Ishikawa (cell line): Measurements from ENCODE around the gene MMS22L.

Source experiments
- CEBPB ChIP-seq: IDR thresholded peaks from 2 replicates; pipeline ENCODE4 v1.6.1; 2012
- EP300 ChIP-seq: IDR thresholded peaks from 2 replicates; pipeline ENCODE4 v1.6.1; 2012; ENCODE audit warnings: borderline replicate concordance
- FOXM1 ChIP-seq: IDR thresholded peaks from 2 replicates; pipeline ENCODE4 v1.6.1; 2012; ENCODE audit warnings: low read depth, borderline replicate concordance
- RAD21 ChIP-seq: IDR thresholded peaks from 2 replicates; pipeline ENCODE4 v1.6.1; 2012; ENCODE audit warnings: low read depth
- TAF1 ChIP-seq: IDR thresholded peaks from 2 replicates; pipeline ENCODE4 v1.6.1; 2012; ENCODE audit warnings: low read depth, mild to moderate bottlenecking
- TCF12 ChIP-seq: IDR thresholded peaks from 2 replicates; pipeline ENCODE4 v1.6.1; 2012; ENCODE audit warnings: low read depth
- YY1 ChIP-seq: IDR thresholded peaks from 2 replicates; pipeline ENCODE4 v1.6.1; 2012; ENCODE audit warnings: low read depth
- TF ChIP-seq, protein P1 (sequence below): IDR thresholded peaks from 2 replicates; pipeline ENCODE4 v1.6.1; 2012; ENCODE audit warnings: low read depth, mild to moderate bottlenecking
- TF ChIP-seq, protein P2 (sequence below): IDR thresholded peaks from 2 replicates; pipeline ENCODE4 v1.6.1; 2012

DNA sequence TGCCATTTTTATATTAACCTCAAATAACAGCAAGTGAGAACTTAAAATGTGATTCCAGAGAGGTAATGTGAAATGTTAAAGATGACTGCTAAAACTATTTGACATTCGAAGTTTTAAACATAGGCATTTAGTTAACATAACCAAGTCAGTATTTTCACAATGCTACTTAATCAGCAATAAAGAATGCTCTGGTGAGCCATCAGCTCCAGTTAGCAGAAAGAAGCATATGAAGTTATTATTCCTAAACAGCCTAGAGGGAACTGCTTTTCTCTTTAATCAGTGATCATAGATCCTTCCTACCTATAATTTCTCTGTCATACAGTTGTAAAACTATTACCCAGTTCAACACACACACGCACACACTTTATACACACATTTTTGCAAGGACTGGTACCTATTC is 60.1 kb downstream of the MMS22L start:
- TF ChIP-seq TAF1 (no peak), YY1 (no peak), RAD21 (no peak), CEBPB (no peak), EP300 (no peak), FOXM1 (no peak), TCF12 (no peak)
- TF ChIP-seq, protein P1, sequence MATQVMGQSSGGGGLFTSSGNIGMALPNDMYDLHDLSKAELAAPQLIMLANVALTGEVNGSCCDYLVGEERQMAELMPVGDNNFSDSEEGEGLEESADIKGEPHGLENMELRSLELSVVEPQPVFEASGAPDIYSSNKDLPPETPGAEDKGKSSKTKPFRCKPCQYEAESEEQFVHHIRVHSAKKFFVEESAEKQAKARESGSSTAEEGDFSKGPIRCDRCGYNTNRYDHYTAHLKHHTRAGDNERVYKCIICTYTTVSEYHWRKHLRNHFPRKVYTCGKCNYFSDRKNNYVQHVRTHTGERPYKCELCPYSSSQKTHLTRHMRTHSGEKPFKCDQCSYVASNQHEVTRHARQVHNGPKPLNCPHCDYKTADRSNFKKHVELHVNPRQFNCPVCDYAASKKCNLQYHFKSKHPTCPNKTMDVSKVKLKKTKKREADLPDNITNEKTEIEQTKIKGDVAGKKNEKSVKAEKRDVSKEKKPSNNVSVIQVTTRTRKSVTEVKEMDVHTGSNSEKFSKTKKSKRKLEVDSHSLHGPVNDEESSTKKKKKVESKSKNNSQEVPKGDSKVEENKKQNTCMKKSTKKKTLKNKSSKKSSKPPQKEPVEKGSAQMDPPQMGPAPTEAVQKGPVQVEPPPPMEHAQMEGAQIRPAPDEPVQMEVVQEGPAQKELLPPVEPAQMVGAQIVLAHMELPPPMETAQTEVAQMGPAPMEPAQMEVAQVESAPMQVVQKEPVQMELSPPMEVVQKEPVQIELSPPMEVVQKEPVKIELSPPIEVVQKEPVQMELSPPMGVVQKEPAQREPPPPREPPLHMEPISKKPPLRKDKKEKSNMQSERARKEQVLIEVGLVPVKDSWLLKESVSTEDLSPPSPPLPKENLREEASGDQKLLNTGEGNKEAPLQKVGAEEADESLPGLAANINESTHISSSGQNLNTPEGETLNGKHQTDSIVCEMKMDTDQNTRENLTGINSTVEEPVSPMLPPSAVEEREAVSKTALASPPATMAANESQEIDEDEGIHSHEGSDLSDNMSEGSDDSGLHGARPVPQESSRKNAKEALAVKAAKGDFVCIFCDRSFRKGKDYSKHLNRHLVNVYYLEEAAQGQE: no peak
- TF ChIP-seq, protein P2, sequence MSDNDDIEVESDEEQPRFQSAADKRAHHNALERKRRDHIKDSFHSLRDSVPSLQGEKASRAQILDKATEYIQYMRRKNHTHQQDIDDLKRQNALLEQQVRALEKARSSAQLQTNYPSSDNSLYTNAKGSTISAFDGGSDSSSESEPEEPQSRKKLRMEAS: no peak
